B cell (primary cell): ENCODE measurements around the gene JMY. TPM values are rescaled to one million over a fixed set of nuclear protein-coding genes. Genes with fewer than 3 reads are reported as not detected.

Source experiments
- ATAC-seq: fragments of 200-7000 bp; cut with Tn5 transposase; one replicate; pipeline ENCODE4 v1.10.0; 2021; ENCODE audit warnings: low read depth, mild to moderate bottlenecking, moderate number of reproducible peaks, moderate library complexity
- CTCF ChIA-PET: fragments of 350-600 bp; sonication (Branson Sonifier 250); formaldehyde crosslinking; loops from one replicate; lab custom pipeline; 2021; ENCODE audit warnings: antibody characterized with exemption, inconsistent platforms; lab: Charles Lee
- POLR2A ChIA-PET: fragments of 350-600 bp; sonication (Branson Sonifier 250); formaldehyde crosslinking; loops from one replicate; lab custom pipeline; 2021; ENCODE audit warnings: antibody characterized with exemption; lab: Charles Lee
- DNase-seq: peaks from one replicate; pipeline ENCODE4 v3.0.0; 2013
- H2AFZ ChIP-seq: 2 replicates; pipeline ENCODE4 v1.6.1; 2012; ENCODE audit warnings: mild to moderate bottlenecking, low read depth, low read length; ENCODE audit not compliant: insufficient read depth, poor library complexity, severe bottlenecking
- H3K27ac ChIP-seq, 2 donors: 1 replicate in 1 of 2; 2 replicates in 1 of 2; pipeline ENCODE4 v1.5.1; 2012 to 2013; ENCODE audit warnings: low read length in 2 of 2, mild to moderate bottlenecking in 2 of 2, moderate library complexity in 1 of 2
- H3K27me3 ChIP-seq, 4 experiments: fragments of 200-600 bp in 1 of 4; sonication (generic) in 1 of 4; replicated peaks in 1 of 4; 1 replicate in 2 of 4; 2 replicates in 2 of 4; pipeline versions ENCODE4 v1.6.1 to v1.7.0; 2013 to 2016; ENCODE audit warnings: low read length in 3 of 4, mild to moderate bottlenecking in 2 of 4, mixed read lengths in 1 of 4, moderate library complexity in 1 of 4; ENCODE audit not compliant: insufficient read depth in 4 of 4, control insufficient read depth in 3 of 4; ENCODE audit errors: control extremely low read depth in 1 of 4
- H3K36me3 ChIP-seq, 2 experiments: replicated peaks in 1 of 2; 1 replicate in 1 of 2; 2 replicates in 1 of 2; pipeline versions ENCODE4 v1.6.1 to v1.7.1; 2013; ENCODE audit warnings: low read length in 1 of 2; ENCODE audit not compliant: insufficient read depth in 2 of 2, control insufficient read depth in 1 of 2; ENCODE audit errors: control extremely low read depth in 1 of 2, extremely low read depth in 1 of 2
- H3K4me1 ChIP-seq, 2 donors: fragments of 200-600 bp in 1 of 2; sonication (generic) in 1 of 2; 1 replicate in 1 of 2; 2 replicates in 1 of 2; pipeline versions ENCODE4 v1.5.1 to v1.6.1; 2013 to 2017; ENCODE audit warnings: low read length in 2 of 2; ENCODE audit not compliant: control insufficient read depth in 2 of 2, insufficient read depth in 2 of 2
- H3K4me2 ChIP-seq: replicated peaks from 2 replicates; pipeline ENCODE3; 2012; ENCODE audit warnings: mild to moderate bottlenecking, low read depth, low read length; ENCODE audit not compliant: poor library complexity, severe bottlenecking
- H3K4me3 ChIP-seq, 5 experiments: fragments of 200-600 bp in 1 of 5; sonication (generic) in 1 of 5; 1 replicate in 3 of 5; 2 replicates in 2 of 5; pipeline versions ENCODE4 v1.5.1 to v1.7.0; 2011 to 2016; ENCODE audit warnings: low read length in 4 of 5, mild to moderate bottlenecking in 4 of 5, low read depth in 2 of 5, control low read depth in 1 of 5, moderate library complexity in 1 of 5; ENCODE audit not compliant: insufficient read depth in 1 of 5; ENCODE audit errors: control extremely low read depth in 1 of 5, extremely low read depth in 1 of 5
- H3K79me2 ChIP-seq: fragments of 200-600 bp; sonication (generic); one replicate; pipeline ENCODE4 v1.6.0; 2016; ENCODE audit warnings: low read length; ENCODE audit not compliant: control insufficient read depth, insufficient read depth
- H3K9ac ChIP-seq: fragments of 200-600 bp; sonication (generic); 2 replicates; pipeline ENCODE4 v1.6.1; 2017; ENCODE audit warnings: mild to moderate bottlenecking, low read length, moderate library complexity
- H3K9me3 ChIP-seq, 3 donors: one replicate each; pipeline versions ENCODE4 v1.6.1 to v1.7.1; 2013; ENCODE audit warnings: low read length in 2 of 3; ENCODE audit not compliant: control insufficient read depth in 2 of 3, insufficient read depth in 1 of 3; ENCODE audit errors: control extremely low read depth in 1 of 3
- H4K20me1 ChIP-seq: 2 replicates; pipeline ENCODE4 v1.6.0; 2012; ENCODE audit warnings: mild to moderate bottlenecking, low read length; ENCODE audit not compliant: insufficient read depth, control insufficient read depth, poor library complexity, severe bottlenecking
- H3K27ac Mint-ChIP-seq: one replicate; pipeline ENCODE4 v1.8.0; 2021; ENCODE audit warnings: mixed read lengths
- H3K27me3 Mint-ChIP-seq: one replicate; pipeline ENCODE4 v1.8.0; 2021; ENCODE audit warnings: mixed read lengths
- H3K4me1 Mint-ChIP-seq: one replicate; pipeline ENCODE4 v1.8.0; 2021; ENCODE audit warnings: mixed read lengths
- H3K4me3 Mint-ChIP-seq: one replicate; pipeline ENCODE4 v1.8.0; 2021; ENCODE audit warnings: mixed read lengths
- H3K9me3 Mint-ChIP-seq: one replicate; pipeline ENCODE4 v1.8.0; 2022; ENCODE audit warnings: mixed read lengths; ENCODE audit not compliant: insufficient read depth
- CTCF ChIP-seq: fragments of 200-600 bp; IDR thresholded peaks from one replicate; pipeline ENCODE4 v1.8.0; 2022; ENCODE audit warnings: antibody characterized with exemption, mild to moderate bottlenecking
- EZH2 ChIP-seq: IDR thresholded peaks from 2 replicates; pipeline ENCODE4 v1.6.1; 2012; ENCODE audit warnings: borderline replicate concordance, low read depth, mild to moderate bottlenecking, moderate library complexity, low read length; ENCODE audit not compliant: insufficient read depth, poor library complexity, severe bottlenecking
- WGBS: methylation state at CpG from one replicate; pipeline ENCODE4 v1.1.5; 2013; ENCODE audit warnings: missing lambda C conversion rate; ENCODE audit not compliant: insufficient coverage; 5-methylcytosine and 5-hydroxymethylcytosine counted together
- intact Hi-C: fragments of 100-400 bp; cut with micrococcal nuclease; formaldehyde crosslinking; loops from one replicate; pipeline ENCODE4 v1.10.0; 2022
- polyA plus RNA-seq: library from polyadenylated mRNA; depleted of rRNA; stranded (reverse); fragments of >200 nt; gene quantifications from 2 replicates; pipeline ENCODE4 v1.2.3, GENCODE V29; 2012
- total RNA-seq, 2 donors: library from RNA; stranded (reverse); fragments of 120-200 nt in 1 of 2; gene quantifications; 1 replicate in 1 of 2; 2 replicates in 1 of 2; pipeline versions ENCODE4 v1.2.3 to v1.2.4, GENCODE V29; 2013 to 2022

JMY gene
- total and polyA plus RNA-seq, 2 donors (not counting 1 experiment from before 2014, with no cell fraction given), result 2.7 to 20.5 TPM

GRCh38 chr5:79273341-79273740 is 37.4 kb downstream of the JMY start:
- H3K9me3 Mint-ChIP-seq, result no peaks in the 10 kb centered on the region
- peaks cover 22% of the 10 kb centered on the region for H3K4me1 Mint-ChIP-seq
- ATAC-seq (no peak), DNase-seq (no peak)
- H4K20me1 ChIP-seq, result peaks cover 22% of the 10 kb centered on the region
- H3K4me1 ChIP-seq, result peaks cover 10% of the 10 kb centered on the region in 2 donors
- no peak overlapping the region for H3K9ac ChIP-seq
- no peak overlapping the region for H3K4me2 ChIP-seq
- WGBS, result 100% methylated on average over 3 of the region's 4 CpGs
- H2AFZ ChIP-seq, result no peak overlapping the region
- intact Hi-C loops, result no loop called here
- no peak overlapping the region for H3K4me3 ChIP-seq
- TF ChIP-seq CTCF, result no peak
- no peak for TF ChIP-seq EZH2
- peaks cover 32% of the 10 kb centered on the region for H3K79me2 ChIP-seq
- H3K9me3 ChIP-seq, result peaks cover 0 to 10% (median 0%) of the 10 kb centered on the region in 3 donors
- no peak overlapping the region for H3K4me3 Mint-ChIP-seq
- ChIA-PET CTCF (no interaction called here), POLR2A (no interaction called here)
- H3K27ac Mint-ChIP-seq, result no peak overlapping the region
- H3K27me3 Mint-ChIP-seq, result no peaks in the 10 kb centered on the region
- H3K27ac ChIP-seq, result no peak overlapping the region
- H3K27me3 ChIP-seq, result no peaks in the 10 kb centered on the region
- H3K36me3 ChIP-seq, result peaks cover 0 to 6% of the 10 kb centered on the region in 2 experiments

GRCh38 chr5:79284846-79285245 is 48.9 kb downstream of the JMY start:
- H3K4me3 Mint-ChIP-seq, result no peak overlapping the region
- no peaks in the 10 kb centered on the region for H3K9me3 Mint-ChIP-seq
- no CpG with 5 or more reads among the region's 3 CpGs for WGBS
- H3K27me3 ChIP-seq, result no peaks in the 10 kb centered on the region
- H3K27me3 Mint-ChIP-seq, result no peaks in the 10 kb centered on the region
- H2AFZ ChIP-seq, result no peak overlapping the region
- no peaks in the 10 kb centered on the region for H3K4me1 Mint-ChIP-seq
- H3K79me2 ChIP-seq, result no peaks in the 10 kb centered on the region
- no peaks in the 10 kb centered on the region for H3K4me1 ChIP-seq
- no peak for TF ChIP-seq CTCF
- TF ChIP-seq EZH2, result no peak
- no peak for ATAC-seq
- intact Hi-C loops, result no loop called here
- peaks cover 4 to 7% of the 10 kb centered on the region in 2 experiments for H3K36me3 ChIP-seq
- H4K20me1 ChIP-seq, result no peaks in the 10 kb centered on the region
- no peak overlapping the region for H3K27ac Mint-ChIP-seq
- no peaks in the 10 kb centered on the region for H3K9me3 ChIP-seq
- DNase-seq, result no peak
- no peak overlapping the region for H3K27ac ChIP-seq
- no peak overlapping the region for H3K9ac ChIP-seq
- H3K4me3 ChIP-seq, result no peak overlapping the region
- ChIA-PET CTCF (interaction anchor here (0.6 kb wide), 1 partner anchor 288 kb away, joined by 4 read pairs; no protein-coding TSS in a partner anchor), POLR2A (no interaction called here)
- no peak overlapping the region for H3K4me2 ChIP-seq
